Hematopoietic multipotent progenitor cell treated with erythropoietin and hydrocortisone succinate and interleukin-3 and kit ligand, for 4 days (in vitro differentiated cells): ENCODE results near the gene MT2A.
A peak's percentile ranks its signal among the peaks of the same experiment; 100 is the strongest.
"Not testable (repeated sequence)": the region's sequence is repeated elsewhere in the genome, so short reads cannot be mapped to it uniquely, and the experiment has no call there.

Experiments
- DNase-seq: peaks from one replicate; pipeline ENCODE4 v3.0.0-alpha.2; 2015

The MT2A gene

DNA sequence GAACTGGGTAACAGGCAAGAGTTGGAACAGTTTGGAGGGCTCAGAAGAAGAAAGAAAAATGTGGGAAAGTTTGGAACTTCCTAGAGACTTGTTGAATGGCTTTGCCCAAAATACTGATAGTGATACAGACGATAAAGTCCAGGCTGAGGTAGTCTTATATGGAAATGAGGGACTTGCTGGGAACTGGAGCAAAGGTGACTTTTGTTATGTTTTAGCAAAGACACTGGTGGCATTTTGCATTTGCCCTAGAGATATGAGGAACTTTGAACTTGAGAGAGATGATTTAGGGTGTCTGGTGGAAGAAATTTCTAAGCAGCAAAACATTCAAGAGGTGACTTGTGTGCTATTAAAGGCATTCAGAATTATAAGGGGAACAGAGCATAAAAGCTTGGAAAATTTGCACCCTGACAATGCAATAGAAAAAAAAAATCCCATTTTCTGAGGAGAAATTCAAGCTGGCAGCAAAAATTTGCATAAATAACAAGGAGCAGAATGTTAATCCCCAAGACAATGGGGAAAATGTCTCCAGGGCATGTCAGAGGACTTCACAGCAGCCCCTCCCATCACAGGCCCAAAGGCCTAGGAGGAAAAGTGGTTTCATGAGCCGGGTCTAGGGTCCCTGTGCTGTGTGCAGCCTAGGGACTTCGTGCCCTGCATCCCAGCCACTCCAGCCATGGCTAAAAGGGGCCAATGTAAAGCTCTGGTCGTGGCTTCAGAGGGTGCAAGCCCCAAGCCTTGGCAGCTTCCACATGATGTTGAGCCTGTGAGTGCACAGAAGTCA, 13.5 kb downstream of the MT2A start:
- DNase-seq = not testable (repeated sequence)

DNA sequence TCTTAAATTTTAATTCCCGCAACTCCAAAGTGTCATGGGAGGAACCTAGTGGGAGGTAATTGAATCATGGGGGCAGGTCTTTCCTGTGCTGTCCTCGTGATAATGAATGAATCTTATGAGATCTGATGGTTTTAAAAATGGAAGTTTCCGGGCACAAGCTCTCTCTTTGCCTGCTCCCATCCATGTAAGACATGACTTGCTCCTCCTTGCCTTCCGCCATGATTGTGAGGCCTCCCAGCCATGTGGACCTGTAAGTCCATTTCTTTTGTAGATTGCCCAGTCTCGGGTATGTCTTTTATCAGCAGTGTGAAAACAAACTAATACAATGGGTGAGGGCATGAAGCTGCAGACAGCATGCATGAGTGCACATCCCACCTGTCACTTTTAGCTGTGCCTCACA, 14.8 kb downstream of the MT2A start:
- not testable (repeated sequence) for DNase-seq

DNA sequence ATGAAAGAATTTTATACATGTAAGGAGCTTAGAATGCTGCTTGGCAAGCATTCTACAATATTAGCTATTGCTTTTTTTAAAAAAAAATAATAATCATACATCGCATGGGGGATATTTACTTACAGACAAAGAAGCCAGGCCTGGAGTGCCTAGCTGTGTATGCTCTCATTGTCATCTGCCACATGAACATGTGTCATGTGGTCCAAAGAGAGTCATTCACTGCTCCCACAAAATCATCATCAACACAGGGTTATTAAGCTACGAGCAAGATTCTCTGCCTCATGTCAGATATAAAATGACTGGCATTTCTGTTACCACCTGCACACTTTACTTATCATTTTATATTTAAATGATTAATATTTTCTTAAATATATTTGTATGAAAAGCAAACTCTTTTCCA, 15.3 kb downstream of the MT2A start:
- DNase-seq = no peak

DNA sequence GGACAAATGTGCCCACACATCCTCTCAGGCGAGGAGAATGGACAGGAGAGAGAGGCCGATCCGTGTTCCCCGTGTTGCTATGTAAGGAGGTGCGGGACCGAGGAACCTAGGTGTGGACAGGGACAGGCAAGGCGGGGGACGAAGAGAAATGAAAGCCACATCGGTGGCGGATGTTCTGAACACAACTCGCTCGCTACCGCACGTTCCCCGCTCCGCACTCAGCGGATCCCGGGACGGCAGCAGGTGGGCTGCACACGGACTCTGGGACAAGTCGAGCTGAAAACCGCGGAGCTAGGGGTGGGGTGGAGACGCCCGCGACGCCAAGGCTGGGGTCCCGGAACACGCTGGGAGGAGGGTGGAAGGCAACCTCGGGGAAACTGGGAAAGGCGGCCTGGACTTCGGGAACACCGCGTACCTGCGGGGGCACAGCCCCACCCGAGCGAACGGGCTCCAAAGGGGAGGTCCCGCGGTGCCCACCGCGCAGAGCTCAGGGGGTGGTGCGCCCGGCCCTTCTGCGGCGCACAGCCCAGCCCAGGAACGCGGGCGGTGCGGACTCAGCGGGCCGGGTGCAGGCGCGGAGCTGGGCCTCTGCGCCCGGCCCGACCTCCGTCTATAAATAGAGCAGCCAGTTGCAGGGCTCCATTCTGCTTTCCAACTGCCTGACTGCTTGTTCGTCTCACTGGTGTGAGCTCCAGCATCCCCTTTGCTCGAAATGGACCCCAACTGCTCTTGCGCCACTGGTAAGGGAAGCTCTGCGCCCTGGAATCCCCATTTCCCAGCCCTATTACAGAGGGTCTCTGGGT, 17.0 kb downstream of the MT2A start, which contains the start of gene MT1E:
MT1E (plus strand) TSS at position 642 of the 803 bp plus-strand sequence; CDS start at position 713, 71 bp downstream.
- peak; percentile 83 for DNase-seq

DNA sequence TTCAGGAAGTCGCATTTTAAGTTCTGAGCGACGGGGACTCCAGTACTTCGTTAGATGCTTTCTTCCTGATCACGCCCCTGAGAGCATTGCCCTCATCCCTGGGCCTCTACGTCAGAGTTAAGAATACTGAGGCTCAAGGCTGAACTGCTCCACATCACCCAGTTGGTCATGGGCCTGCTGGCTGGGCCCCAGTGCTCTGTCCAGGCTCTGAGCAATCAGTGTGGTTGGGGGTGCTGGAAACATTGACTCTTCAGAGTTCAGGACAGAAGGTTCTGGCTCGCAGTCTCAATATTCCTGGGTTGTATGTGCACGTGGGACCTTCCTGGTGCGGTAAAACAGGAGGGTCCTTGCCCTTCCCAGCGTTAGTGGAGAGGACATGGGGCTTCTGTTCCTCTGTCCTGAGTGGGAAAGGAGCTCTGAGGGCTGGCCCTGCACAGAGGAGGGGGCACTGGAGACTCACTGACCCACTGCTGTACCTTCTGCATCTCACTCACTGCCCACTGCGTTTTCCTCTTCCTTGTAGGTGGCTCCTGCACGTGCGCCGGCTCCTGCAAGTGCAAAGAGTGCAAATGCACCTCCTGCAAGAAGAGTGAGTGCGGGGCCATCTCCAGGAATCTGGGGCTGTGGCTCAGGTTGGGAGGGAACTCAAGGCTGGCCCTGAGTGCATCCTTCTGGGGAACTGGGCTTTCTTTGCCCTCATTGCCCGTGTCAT, 17.7 kb downstream of the MT2A start:
- DNase-seq = no peak

DNA sequence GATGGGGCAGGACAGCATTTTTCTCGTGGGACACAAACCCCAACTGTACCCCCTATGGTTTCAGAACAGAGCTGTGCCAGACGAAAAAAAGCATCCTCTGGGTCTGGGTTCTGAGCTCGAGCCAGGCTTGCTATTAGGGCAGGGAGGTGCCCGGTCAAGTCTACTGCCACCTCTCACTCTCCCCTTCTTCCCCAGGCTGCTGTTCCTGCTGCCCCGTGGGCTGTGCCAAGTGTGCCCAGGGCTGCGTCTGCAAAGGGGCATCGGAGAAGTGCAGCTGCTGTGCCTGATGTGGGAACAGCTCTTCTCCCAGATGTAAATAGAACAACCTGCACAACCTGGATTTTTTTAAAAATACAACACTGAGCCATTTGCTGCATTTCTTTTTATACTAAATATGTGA, 18.3 kb downstream of the MT2A start:
- DNase-seq = no peak

DNA sequence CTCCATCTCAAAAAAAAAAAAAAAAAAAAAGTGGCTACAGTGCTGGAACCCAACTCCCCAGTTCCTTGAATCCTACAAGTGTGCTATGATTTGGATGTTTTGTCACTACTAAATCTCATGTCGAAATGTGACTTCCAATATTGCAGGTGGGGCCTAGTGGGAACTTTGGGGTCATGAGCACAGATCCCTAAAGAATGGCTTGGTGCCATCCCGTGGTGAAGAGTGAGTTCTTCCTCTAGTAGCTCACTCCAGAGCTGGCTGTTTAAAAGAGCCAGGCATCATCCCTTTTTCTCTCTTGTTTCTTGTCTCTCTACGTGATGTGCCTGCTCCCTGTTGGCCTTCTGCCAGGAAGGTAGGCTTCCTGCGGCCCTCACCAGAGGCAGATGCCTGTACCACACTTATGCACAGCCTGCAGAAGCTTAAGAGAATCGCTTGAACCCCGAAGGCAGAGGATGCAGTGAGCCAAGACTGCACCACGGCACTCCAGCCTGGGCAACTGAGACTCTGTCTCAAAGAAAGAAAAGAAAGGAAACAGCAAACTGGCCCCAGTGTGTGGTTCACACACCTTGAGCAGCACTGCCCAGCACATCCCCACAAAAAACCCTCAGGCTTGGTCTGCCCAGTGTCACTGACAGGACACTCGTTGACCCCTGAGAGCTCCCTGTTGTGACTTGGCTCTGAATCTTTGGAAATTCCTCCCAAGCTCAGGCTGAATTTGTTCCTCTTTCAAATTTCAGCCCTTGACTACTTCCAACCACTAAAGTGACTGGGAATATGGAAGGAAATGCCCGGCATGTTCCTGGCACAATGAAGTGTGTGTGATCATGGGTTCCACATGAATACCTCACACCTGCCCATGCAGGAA, 20.3 kb downstream of the MT2A start:
- DNase-seq = no peak

DNA sequence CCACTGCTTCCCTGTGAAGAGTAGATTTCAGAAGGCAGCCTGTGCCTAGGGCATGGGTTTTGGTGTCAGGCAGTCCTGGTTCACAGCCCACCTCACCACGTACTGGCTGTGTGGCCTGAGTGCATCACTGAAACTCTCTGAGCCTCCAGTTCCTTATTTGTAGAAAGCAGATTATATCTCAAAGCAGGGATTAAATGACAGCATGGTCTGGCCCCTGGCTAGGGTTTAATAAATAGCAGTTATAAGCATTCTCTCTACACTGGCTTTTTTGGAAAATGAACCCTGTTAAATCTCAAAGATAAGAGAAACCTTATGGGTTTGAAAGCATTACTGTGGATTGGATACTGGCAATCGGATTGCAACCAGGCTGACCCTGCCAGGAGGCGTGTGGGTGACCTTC, 21.1 kb downstream of the MT2A start:
- DNase-seq = no peak

DNA sequence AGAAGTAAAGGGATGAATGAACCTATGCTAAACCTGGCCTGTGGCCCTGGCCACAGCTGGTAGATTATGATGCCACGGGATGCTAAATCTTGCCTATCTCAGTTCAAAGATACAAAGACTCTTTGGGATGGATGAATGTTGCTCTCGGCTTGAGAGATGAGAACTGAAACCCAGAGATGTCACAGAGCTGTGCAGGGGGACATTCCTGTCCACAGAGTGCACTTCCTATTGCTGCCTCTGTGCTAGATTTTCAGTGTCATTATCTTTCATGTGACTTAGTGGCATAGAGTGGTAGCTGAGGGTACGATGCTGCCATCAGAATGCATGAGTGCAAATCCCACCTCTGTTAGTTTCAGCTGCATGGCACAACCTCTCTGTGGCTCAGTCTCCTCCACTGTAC, 21.8 kb downstream of the MT2A start:
- no peak for DNase-seq

DNA sequence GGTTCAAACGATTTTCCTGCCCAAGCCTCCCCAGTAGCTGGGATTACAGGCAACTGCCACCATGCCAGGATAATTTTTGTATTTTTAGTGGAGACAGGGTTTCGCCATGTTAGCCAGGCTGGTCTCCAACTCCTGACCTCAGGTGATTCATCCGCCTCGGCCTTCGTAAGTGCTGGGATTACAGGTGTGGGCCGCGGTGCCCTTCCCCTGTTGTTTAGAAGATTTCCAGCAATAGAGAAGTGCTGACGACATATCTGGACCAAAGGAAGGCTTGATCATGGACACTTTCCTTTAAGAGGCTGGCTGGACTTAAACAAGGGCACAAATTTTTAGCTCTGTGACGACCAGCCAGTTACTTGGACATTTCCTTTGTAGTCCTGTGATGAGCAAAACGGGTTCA, 22.8 kb downstream of the MT2A start:
- no peak for DNase-seq

DNA sequence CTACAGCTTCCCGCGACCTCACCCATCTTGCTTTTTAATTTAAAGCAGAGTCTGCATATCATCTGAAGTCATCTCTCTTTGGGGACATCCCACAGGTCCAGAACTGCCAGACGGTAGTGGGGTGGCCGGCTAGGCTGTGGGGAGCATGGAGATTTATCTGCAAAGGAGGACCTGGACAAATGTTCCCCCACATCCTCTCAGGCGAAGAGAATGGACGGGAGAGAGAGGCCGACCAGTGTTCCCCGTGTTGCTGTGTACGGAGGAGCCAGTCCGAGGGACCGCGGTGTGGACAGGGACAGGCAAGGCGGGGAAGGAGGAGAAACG, 23.4 kb downstream of the MT2A start:
- DNase-seq = no peak

DNA sequence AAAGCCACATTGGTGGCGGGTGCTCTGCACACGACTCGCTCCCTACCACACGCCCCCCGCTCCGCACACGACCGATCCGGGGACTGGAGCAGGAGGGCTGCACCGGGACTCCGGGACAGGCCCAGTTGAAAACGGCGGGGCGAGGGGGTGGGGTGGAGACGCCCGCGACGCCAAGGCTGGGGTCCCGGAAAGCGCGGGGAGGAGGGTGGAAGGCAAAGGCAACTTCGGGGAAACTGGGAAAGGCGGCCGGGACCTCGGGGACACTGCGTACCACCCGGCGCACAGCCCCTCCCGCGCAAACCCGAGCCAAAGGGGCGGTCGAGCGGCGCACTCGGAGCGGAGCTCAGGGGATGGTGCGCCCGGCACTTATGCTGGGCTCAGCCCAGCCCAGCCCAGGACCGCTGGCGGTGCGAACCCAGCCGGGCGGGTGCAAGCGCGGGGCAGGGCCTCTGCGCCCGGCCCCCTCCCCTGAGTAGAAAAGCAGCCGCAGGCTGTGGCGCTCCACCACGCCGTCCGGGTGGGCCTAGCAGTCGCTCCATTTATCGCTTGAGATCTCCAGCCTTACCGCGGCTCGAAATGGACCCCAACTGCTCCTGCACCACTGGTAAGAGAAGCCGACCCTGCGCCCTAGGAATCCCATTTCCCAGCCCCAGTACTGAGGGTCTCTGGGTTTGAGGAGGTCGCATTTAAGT, 23.9 kb downstream of the MT2A start, which contains the start of gene MT1M:
MT1M (plus strand) TSS at position 504 of the 692 bp plus-strand sequence; CDS start at position 577, 73 bp downstream.
- DNase-seq = peak; percentile 45

DNA sequence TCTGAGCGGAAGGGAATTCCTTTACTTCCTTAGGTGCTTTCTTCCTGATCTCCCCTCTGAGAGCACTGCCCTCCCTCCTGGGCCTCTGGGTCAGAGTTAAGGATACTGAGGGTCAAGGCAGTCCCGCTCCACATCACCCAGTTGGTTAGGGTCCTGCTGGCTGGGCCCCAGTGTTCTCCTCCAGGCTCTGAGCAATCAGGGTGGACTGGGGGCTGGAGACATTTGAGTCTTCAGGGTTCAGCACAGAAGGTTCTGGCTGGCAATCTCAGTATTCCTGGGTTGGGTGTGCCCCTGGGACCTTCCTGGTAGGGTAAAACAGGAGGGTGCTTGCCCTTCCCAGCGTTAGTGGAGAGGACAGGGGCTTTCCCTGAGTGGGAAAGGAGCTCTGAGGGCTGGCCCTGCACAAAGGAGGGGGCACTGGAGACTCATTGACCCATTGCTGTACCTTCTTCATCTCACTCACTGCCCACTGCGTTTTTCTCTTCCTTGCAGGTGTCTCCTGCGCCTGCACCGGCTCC, 24.5 kb downstream of the MT2A start:
- DNase-seq = no peak

DNA sequence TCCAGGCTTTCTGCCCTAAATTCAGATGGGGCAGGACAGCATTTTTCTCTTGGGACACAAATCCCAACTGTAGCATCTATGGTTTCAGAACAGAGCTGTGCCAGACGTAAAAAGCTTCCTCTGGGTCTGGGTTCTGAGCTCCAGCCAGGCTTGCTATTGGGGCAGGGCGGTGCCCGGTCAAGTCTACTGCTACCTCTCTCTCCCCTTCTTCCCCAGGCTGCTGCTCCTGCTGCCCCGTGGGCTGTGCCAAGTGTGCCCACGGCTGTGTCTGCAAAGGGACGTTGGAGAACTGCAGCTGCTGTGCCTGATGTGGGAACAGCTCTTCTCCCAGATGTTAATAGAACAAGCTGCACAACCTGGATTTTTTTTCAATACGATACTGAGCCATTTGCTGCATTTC, 25.2 kb downstream of the MT2A start:
- DNase-seq = no peak

DNA sequence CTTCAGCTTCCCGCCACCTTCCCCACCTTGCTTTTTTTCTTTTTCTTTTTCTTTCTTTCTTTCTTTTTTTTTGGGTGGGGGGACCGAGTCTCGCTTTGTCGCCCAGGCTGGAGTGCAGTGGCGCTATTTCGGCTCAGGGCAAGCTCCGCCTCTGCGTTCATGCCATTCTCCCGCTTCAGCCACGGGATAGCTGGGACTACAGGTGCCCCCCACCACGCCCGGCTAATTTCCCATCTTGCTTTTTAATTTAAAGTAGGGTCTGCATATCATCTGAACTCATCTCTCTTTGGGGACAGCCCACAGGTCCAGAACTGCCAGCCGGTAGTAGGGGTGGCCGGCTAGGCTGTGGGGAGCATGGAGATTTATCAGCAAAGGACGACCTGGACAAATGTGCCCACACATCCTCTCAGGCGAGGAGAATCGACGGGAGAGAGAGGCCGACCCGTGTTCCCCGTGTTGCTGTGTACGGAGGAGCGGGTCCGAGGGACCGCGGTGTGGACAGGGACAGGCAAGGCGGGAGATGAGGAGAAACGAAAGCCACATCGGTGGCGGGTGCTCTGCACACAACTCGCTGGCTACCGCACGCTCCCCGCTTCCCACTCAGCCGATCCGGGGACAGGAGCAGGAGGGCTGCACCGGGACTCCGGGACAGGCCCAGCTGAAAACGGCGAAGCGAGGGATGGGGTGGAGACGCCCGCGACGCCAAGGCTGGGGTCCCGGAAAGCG, 26.5 kb downstream of the MT2A start:
- DNase-seq = no peak

DNA sequence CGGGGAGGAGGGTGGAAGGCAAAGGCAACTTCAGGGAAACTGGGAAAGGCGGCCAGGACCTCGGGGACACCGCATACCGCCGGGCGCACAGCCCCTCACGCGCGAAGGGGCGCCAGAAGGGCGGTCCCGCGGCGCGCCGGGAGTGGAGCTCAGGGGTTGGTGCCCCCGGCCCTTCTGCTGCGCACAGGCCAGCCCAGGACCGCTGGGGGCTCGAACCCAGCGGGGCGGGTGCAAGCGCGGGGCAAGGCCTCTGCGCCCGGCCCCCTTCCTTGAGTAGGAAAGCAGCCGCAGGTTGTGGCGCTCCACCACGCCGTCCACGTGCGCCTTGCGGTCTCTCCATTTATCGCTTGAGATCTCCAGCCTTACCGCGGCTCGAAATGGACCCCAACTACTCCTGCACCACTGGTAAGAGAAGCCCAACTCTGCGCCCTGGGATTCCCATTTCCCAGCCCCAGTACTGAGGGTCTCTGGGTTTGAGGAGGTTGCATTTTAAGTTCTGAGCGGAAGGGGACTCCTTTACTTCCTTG, 27.1 kb downstream of the MT2A start:
- DNase-seq = peak; percentile 27

DNA sequence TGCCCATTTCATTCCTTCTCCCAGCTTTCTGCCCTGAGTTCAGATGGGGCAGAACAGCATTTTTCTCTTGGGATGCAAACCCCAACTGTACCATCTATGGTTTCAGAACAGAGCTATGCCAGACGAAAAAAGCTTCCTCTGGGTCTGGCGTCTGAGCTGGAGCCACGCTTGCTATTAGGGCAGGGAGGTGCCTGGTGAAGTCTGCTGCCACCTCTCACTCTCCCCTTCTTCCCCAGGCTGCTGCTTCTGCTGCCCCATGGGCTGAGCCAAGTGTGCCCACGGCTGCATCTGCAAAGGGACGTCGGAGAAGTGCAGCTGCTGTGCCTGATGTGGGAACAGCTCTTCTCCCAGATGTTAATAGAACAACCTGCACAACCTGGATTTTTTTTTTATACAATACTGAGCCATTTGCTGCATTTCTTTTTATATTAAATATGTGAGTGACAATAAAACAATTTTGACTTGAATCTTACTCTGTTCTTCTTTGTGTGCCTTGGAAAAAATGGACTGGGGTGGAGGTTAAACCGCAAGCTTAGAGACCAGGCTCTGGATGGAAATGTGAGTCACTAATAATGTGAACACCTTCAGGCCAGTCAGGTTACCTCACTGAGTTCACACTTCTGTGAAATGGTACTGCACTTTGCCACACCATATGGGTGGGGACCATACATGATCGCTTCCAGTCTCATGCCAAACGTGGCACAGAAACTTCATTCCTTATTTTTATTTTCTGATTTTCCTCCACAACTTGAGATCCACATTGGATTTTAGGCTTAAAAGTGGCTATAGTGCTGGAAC, 28.4 kb downstream of the MT2A start:
- no peak for DNase-seq

DNA sequence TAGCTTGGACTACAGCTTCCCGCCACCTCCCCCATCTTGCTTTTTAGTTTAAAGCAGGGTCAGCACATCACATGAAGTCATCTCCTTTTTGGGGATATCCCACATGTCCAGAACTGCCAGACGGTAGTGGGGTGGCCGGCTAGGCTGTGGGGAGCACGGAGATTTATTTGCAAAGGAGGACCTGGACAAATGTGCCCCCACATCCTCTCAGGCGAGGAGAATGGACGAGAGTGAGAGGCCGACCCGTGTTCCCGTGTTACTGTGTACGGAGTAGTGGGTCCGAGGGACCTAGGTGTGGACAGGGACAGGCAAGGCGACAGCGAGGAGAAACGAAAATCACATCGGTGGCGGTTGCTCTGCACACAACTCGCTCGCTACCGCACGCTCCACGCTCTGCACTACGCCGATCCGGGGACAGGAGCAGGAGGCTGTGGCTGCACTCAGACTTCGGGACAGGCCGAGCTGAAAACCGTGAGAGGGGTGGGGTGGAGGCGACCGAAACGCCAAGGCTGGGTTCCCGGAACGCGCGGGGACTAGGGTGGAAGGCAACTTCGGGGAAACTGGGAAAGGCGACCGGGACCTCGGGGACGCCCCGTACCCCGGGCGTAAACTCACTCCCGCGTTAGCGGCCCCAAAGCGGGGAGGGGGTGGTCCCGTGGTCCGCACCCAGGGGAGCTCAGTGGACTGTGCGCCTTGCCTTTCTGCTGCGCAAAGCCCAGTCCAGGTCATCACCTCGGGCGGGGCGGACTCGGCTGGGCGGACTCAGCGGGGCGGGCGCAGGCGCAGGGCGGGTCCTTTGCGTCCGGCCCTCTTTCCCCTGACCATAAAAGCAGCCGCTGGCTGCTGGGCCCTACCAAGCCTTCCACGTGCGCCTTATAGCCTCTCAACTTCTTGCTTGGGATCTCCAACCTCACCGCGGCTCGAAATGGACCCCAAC, 29.7 kb downstream of the MT2A start, which contains the start of gene MT1A:
MT1A (plus strand) TSS at position 853 of the 937 bp plus-strand sequence; CDS start at position 926, 73 bp downstream.
- DNase-seq = peak; percentile 20
